Dedifferentiated amniotic fluid mesenchymal stem cell (primary cell): Measurements from ENCODE around the gene VSIG1.

ENCODE experiments used
- DNase-seq: peaks from one replicate; pipeline ENCODE4 v3.0.0-alpha.2; 2016; ENCODE audit errors: extremely low spot score

Gene VSIG1

DNA sequence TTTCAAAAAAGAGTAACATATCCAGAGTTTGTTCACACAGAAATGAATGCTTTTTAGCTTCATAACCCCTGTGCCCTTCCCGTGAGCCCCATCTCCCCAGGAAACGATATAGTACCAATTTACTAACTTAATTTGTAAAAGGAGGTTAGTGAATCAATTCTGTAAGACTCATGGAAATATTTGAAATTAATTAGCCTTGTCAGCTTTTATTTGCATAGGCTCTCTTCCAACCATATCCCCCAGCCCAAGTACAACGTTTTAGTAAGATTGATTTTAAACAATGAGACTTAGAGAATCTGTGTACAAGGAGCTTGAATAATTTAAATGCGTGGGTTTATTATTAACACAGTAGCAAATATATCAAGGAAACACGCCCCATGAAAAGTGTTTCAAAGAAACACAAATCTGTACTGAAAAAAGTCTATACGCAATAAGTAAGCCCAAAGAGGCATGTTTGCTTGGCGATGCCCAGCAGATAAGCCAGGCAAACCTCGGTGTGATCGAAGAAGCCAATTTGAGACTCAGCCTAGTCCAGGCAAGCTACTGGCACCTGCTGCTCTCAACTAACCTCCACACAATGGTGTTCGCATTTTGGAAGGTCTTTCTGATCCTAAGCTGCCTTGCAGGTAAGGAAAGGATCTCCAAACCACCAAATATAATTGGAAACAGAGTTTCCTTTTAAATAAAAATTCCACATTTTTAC lies at the start of gene VSIG1:
Gene VSIG1, plus strand, starts transcription at position 512 of the 703 bp plus-strand sequence. Its CDS starts 66 bp downstream, at position 578.
- DNase-seq, result no peak

DNA sequence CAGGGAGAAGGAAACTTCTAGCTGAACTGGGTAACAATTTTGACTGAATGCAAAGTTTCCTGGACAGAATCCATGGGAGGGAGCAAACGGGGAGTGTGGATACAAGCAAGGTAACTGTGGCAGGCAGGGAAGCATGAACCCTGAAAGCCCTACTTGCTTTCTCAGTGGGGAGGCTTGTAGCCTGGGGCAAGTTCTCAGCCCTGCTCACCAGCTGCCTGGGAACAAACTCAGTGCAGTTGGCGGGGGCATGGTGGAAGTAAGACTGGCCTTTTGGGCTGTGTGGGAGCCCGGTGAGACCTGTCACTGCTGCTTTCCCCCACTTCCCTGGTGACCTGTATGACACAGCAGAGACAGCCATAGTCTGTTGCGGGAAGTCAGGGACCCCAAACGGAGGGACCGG lies 48.7 kb upstream of the VSIG1 start:
- DNase-seq, result no peak

DNA sequence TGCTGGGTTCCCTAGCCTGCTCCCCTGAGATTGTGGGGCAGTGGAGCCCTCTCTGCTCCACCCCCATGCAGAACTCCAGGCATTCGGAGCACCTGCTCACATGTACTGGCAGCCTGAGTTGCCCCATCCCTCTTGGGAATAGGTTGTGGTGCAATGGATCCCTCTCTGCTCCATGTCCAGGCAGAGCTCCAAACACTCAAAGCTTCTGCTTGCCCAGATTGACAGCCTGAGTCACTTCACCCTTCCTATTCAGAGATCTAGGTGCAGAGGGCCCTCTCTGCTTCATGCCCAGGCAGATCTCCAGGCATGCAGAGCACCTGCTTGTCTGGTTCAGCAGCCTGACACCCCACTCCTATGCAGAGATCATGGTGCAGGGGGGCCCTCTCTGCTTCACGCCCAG lies 44.1 kb upstream of the VSIG1 start:
- DNase-seq, result no peak

DNA sequence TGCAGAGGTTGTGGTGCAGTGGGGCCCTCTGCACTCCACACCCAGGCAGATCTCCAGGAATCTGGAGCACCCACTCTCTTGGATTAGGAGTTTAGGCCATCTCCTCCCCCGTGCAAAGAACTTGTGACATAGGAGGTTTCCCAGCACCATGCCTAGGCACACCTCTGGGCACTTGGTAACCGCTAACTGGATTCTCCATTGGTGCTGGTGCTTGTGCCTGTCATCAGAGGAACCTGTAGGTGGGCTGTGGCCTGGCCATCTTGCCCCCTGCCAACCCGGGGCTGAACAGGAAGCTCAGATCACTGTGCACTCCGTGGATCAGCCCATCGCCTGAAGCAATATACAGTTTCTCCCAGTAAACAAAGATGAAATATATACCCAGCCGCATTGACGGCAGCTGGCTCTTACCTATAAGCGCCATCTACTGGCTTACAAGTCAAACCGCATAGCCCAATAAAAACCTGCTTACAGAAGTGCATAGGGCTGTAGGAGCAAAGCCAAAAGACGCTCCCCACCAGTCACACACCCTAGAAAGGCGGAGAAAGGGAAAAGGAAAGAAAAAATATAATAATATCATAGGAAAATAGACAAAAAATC lies 43.5 kb upstream of the VSIG1 start:
- DNase-seq, result no peak

DNA sequence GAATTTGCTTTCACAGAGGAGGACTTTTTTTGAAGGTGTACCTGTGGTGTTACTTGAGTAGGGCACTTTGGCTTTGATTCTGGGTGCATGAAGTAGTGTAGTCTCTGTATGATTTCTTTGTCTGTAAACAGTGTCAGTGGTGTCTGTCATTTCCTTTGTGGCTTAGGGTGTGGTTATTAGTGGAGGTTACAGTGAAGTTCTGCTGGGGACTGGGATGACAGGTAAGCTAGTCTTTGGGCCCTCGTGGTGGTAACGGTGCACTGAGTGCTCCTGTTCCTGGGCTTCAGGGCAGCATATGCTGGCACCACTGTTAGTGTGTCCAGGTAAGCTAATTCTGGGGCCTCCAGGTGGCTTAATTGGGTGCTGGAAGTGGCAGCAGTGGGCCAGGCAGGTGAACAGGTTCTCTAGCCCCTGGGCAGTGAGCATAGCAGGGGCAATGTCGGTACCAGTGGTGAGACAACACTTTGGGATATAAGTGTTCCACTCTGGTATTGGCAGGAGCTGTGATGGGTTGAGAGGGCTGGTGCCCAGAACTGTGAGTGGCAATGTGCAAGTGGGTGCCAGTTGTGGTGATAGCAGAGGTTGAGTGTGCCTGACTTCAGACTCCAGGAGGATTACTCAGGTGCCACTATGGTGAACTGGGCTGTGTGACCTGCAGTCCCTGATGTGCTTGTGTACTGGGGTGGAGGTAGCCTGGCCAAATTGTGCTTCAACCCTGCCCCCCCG lies 26.0 kb upstream of the VSIG1 start:
- DNase-seq, result no peak

DNA sequence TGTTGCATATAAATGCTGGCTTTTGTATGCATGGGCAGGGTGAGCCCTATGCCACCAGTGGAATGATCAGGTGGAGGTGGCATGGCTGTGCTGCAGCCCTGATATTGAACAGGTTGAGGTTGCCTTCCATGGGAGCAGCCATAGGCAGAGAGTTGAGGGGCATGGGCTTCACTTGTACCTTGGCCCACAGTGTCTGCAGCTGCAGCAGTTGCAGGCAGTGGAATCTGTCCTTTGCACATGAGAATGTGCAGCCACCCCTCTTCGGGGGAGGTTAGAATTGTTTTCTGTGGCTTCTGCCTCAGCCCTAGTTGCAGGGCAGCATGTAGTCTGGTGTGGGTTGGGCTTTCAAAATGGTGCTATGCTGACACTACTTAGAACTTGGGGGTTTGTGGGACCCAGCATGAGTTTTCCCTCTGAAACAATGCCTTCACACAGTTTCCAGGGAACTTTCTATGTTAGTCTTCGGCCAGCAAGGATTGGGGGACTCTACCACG lies 25.4 kb upstream of the VSIG1 start:
- DNase-seq, result no peak

DNA sequence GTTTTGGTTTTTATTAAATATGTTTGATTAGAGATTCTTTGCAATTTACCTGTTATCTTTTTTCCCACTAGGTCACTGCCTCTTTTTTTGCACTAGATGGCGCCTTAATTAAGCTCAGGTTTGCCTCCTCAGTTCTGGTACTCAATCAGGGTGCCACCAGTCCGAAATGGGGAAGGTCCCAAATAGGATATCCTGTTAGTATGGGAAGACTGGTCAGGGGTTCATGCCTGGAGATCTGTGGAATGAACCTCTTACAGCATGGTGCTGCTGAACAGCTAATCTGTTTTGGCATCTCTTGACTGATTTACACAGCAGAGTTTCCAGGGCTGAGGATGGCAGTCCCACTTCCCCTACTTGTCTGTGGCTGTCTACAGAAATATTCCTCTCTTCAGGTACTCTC lies 24.2 kb upstream of the VSIG1 start:
- DNase-seq, result no peak

DNA sequence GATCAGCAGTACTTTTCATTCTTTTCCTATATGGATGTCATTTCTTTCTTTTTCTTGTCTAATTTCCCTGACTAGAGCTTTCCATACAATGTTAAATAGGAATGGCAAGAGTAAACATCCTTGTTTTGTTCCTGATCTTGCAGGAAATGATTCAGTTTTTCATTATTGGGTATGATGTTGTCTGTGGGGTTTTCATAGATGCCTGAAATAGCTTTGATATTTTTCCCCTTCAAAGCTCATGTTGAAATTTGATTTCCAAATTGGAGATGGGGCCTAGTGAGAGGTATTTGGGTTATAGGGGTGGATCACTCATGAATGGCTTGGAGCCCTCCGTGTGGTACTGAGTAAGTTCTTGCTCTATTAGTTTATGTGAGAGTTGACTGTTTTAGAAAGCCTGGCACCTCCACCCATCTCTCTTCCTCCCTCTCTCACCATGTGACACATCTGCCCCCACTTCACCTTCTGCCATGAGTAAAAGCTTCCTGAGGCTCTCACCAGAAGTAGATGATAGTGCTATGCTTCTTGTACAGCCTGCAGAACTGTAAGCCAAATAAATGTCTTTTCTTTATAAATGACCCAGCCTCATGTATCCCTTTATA lies 22.3 kb upstream of the VSIG1 start:
- no peak for DNase-seq

DNA sequence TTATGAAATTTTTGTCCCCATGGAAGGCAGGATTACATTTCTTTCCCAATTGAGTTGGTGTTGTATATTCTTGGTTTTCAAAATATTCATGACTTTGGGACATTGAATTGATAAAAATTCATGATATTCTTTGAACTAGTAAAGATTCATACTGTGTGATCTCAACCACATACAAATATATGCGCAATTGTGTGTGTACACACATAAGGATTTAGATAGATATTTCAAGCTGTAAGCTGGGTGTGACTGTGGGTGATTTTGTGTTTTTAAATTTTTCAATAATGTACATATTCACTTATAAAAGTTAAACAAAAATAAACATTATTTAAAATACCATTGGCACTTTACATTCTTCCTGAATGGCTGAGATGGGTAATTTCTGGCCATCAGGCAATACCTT lies 19.5 kb upstream of the VSIG1 start:
- DNase-seq, result no peak

DNA sequence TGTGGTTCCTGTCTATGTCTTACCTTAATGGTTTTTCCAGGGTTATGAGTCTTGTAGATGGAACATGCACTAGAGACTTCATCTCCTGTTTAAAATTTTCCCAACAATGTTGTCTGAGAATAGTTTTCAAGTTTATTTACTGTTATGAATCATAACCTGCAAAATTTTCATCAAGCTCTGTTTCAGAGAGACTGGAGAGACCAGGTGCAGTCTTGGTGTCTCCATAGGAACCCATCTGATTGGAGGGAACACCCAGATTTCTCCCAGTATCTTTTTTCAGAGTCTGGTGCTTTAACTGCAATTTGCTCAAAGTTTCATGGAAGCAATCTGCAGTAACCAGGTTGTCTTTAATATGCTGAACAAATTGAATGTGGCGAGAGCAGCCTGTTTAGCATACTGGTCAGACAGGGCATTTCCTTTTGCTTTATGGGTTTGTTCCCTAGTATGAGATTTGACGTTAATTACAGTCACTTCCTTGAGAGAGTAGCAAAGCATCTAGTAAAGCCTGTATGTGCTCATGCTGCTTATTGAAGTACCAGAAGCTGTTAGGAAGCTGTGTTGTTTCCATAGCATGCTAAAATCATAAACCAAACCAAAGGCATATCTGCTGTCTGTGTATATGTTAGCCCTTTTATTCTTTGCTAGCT lies 18.8 kb upstream of the VSIG1 start:
- DNase-seq, result no peak

DNA sequence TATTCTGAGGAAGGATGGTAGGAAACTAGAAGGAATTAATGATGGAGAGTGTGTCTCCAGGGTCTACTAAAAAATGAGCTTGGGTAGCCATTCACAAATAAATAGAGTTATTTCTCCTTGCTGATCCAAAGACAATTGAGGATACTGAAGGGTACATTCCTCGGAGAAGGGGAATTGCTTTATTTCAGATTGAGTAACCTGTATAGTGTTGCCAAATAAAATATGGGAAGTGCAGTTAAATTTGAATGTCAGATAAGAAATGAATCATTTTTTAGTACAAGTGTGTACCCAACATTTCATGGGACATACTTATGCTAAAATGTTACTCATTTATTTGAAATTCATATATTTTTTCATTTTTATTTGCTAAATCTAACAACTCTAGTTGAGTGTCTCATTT lies 16.0 kb upstream of the VSIG1 start:
- DNase-seq, result no peak

DNA sequence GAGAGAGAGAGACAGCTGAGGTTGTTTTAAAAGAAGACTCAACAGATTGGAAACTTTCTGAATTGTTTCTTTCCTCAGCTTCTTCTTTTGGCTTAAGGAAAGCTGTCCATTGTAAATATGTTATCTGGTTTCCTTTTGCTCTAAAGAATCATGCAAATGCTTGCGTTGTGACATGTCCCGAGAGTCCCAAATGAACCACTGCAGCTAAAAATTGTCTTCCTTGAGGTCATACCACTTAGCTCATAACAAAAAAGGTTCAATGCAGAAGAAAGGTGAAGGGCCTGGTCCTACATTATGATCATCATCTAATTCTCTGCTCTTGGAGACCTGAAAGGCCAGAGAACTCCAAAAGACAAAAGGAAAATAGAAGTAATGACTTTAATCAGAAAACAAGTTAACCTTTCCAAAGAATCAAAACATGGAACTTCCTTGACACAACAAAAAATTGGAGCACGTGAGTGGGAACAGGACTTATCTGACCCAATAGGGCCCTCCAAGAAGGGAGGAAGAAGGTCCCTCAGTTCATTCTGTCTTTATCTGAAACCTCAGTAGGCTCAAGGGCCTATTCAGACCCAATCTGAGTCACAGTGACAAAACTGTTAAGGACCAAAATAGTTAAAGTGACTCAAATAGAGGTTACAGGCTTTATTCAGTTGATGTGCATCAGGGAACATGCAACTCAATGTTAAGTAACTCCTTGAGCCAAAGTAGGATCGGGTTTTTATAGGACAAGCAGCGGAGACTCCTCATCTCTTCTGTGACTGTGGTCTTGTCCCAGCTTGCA lies 14.7 kb upstream of the VSIG1 start:
- no peak for DNase-seq

DNA sequence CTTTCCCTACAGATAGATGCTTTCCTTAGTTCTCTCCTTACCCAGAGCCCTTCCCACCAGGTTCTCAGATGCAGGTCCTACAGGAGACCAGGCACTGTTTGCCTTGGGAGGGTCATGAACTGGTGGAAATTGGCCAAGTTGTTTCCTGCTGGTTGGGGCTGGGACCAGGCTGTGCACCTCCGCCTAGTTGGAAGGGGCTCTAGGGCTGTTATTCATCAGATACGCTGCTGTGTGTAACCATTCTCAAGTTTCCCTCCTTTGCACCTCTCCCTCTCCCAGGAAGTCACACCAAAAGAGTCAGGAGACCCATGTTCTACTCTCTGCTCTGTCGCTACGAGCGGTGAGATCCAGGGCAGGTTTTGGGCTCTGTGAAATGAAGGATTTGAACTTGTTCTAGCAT lies 11.9 kb upstream of the VSIG1 start:
- DNase-seq, result no peak

DNA sequence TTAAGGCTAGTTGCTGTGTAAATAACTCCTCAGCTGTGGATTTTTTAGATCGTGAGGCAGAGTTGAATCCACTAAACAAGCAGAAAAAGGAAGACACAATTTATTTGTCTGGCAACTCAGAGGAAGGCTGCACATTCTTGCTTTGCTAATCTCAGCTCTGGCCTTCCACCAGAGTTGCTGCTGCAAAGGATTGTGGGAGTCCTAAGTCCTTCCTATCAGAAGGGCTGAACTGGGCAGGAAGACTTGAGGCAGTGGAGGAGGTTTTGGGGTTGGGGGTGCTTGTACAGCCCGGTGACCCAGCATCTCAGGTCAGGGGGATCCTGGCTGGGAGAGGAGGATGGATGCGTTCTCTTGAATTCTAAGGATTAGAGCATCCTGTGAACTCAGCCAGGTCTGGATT lies 11.0 kb upstream of the VSIG1 start:
- DNase-seq, result no peak

DNA sequence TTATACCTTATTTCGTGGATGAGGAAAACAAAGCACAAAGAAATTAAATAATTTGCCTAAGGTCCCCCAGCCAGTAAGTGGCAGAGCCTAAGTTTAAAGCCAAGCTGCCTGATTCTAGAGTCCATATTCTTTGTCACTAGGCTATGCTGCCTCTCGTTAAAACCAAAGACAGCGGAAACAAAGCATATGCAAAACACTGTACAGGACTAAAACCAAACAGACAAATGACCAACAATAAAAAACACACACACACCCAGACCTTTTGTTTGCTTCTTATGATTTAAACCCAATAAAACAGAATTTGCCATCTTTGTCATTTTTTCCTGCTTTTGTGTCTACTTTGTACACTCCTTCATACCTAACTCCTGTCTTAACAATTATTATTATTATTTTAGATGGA lies 10.1 kb upstream of the VSIG1 start:
- no peak for DNase-seq

DNA sequence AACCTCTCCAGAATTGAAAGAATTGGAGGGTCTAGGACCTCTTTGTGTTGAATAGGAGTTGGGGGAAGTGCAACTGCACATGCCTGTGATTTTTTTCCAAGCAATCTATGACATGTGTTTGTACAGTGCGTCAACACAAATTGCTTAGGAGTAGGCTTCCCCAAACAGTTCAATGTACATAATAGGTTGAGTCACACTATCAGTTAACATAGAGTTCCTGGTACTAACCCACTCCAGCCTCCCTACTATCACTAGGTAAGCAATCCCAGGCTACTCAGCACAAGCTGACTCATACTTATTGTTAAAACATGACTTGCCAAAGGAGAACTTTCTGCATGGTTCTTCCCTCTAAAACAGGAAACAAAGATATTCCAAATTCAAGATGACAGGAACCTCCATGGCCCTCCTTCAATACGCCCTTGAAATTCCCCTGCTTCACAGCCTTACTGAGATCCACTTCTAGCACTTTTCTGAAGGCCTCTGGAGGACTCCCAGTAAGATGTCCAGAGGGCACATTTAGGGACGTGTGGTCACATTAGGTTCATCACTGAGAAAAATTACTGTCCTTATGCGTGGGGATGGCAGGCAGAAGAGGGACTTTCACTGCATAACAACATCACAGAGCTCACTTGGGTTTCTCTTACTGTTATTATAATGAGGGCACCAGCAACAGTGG lies 8.4 kb upstream of the VSIG1 start:
- no peak for DNase-seq

DNA sequence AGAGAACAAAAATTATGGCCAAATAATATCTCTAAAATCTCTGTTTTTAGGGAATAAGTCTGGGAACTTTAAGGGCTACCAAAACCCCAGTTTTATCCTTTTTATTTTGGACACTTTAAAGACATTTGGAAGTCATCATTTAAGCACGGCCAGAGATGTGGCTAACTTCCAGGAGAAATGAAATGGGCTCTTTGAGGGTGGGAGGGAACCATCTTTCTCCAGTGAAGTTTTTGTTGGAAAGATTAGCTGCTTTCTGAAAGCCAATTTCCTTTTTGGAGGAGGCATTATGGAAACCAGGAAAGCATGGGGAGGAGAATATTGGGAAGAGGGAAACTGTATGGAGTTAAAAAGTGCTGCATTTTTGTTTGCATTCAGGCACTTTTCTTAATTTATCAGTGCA lies 4.8 kb downstream of the VSIG1 start:
- no peak for DNase-seq

DNA sequence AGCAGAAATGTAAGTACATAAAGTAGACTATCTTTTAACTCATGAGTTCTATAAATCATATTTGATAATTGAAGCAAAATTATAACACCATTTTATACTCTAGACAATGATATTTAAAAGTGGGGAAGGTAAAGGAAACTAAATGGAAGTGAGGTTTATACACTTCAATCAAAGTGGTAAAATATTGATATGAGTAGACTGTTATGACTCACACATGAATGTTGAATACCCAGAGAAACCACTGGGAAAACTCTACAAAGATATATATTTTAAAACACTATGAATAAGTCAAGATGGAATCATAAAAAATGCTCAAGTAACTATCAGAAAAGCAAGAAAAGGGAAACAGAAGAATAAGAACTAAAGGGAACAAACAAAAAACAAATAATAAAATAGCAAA lies 8.4 kb downstream of the VSIG1 start:
- DNase-seq, result no peak

DNA sequence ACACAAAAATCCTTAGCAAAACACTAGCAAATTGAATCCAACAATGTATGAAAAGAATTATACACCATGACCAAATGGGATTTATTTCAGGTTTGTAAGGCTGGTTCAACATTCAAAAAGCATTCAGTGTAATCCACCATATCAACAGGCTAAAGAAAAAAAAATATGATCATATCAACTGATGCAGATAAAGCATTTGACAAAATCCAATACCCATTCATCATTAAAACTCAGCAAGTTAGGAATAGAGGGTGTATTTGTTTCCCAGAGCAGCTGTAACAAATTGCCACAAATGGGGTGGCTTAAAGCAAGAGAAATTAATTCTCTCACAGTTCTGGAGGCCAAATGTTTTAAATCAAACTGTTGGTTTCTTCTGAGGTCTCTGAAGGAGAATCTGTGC lies 10.7 kb downstream of the VSIG1 start:
- DNase-seq, result no peak

DNA sequence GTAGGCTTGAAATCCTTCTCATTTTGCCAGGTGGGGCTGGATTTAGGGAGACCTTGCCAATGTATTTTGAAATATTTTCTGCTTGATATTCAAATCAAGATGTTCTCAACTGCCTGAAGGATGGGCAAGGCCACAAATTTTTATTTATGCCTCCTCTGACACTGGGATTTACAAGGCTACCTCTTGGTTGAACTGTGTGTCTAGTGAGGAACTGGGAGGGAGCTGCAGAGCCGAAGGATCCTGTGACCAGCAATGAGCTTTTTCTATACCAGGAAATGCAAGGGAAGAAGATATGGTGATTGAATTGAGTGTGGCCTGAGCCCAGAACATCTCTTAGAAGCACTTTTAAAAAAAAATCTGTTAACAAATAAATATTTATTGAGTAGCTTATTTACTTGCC lies 14.9 kb downstream of the VSIG1 start:
- no peak for DNase-seq

DNA sequence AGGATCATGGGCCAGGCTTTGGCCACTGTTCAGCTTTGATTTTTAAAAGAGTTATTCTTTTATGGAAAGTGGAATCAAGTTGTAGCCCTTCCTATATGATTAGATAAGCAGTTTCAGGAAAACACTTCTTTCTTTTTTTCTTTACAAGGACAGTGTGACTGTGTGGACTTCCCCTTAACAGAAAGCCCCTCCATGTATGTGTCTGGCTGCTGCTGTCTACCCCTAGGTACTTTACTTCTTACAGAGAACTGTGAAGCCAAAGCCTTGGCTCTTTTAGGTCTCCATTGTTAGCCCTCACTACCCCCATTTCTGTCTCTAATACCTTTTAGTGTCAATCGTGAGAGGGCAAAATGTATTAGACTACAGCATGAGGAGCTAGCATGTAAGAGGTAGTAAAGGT lies 19.1 kb downstream of the VSIG1 start:
- DNase-seq, result no peak
